ENCODE measurements around the gene SKA1. TPM values are rescaled to one million over a fixed set of nuclear protein-coding genes. Genes with fewer than 3 reads are reported as not detected.

SKA1 gene
- polyA plus RNA-seq, 1 donor from 2014 or later: 0.97 TPM

GRCh38 chr18:50338715-50339114 is 36.1 kb upstream of the SKA1 start:
- TF ChIP-seq POLR2AphosphoS5 (IDR thresholded peaks at IDR 0.05) (no peak), SMC3 (conservative IDR thresholded peaks at IDR 0.05; ENCODE audit: poor library complexity) (no peak), EP300 (conservative IDR thresholded peaks at IDR 0.05; ENCODE audit: poor library complexity, severe bottlenecking) (no peak), RAD21 (conservative IDR thresholded peaks at IDR 0.05) (no peak), TAF1 (IDR thresholded peaks at IDR 0.05; ENCODE audit: low read depth) (no peak), MXI1 (conservative IDR thresholded peaks at IDR 0.05; ENCODE audit: poor library complexity, severe bottlenecking) (no peak), EZH2 (IDR thresholded peaks at IDR 0.05; ENCODE audit: borderline replicate concordance, insufficient read depth, low read length, poor library complexity, severe bottlenecking) (no peak)
- TF ChIP-seq, protein P1, sequence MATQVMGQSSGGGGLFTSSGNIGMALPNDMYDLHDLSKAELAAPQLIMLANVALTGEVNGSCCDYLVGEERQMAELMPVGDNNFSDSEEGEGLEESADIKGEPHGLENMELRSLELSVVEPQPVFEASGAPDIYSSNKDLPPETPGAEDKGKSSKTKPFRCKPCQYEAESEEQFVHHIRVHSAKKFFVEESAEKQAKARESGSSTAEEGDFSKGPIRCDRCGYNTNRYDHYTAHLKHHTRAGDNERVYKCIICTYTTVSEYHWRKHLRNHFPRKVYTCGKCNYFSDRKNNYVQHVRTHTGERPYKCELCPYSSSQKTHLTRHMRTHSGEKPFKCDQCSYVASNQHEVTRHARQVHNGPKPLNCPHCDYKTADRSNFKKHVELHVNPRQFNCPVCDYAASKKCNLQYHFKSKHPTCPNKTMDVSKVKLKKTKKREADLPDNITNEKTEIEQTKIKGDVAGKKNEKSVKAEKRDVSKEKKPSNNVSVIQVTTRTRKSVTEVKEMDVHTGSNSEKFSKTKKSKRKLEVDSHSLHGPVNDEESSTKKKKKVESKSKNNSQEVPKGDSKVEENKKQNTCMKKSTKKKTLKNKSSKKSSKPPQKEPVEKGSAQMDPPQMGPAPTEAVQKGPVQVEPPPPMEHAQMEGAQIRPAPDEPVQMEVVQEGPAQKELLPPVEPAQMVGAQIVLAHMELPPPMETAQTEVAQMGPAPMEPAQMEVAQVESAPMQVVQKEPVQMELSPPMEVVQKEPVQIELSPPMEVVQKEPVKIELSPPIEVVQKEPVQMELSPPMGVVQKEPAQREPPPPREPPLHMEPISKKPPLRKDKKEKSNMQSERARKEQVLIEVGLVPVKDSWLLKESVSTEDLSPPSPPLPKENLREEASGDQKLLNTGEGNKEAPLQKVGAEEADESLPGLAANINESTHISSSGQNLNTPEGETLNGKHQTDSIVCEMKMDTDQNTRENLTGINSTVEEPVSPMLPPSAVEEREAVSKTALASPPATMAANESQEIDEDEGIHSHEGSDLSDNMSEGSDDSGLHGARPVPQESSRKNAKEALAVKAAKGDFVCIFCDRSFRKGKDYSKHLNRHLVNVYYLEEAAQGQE (IDR thresholded peaks at IDR 0.05; ENCODE audit: borderline replicate concordance): no peak
- TF ChIP-seq, protein P2, sequence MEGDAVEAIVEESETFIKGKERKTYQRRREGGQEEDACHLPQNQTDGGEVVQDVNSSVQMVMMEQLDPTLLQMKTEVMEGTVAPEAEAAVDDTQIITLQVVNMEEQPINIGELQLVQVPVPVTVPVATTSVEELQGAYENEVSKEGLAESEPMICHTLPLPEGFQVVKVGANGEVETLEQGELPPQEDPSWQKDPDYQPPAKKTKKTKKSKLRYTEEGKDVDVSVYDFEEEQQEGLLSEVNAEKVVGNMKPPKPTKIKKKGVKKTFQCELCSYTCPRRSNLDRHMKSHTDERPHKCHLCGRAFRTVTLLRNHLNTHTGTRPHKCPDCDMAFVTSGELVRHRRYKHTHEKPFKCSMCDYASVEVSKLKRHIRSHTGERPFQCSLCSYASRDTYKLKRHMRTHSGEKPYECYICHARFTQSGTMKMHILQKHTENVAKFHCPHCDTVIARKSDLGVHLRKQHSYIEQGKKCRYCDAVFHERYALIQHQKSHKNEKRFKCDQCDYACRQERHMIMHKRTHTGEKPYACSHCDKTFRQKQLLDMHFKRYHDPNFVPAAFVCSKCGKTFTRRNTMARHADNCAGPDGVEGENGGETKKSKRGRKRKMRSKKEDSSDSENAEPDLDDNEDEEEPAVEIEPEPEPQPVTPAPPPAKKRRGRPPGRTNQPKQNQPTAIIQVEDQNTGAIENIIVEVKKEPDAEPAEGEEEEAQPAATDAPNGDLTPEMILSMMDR (IDR thresholded peaks at IDR 0.05; ENCODE audit: poor library complexity, severe bottlenecking): no peak
- Histone ChIP-seq H3K27me3 (ENCODE audit: insufficient read depth, low read depth, low read length) (no peaks in the 10 kb centered on the region), H3K9me3 (ENCODE audit: low read length) (no peaks in the 10 kb centered on the region), H3K4me2 (ENCODE audit: low read length) (no peak overlapping the region), H3K4me3 (ENCODE audit: low read length) (no peak overlapping the region), H3K36me3 (ENCODE audit: insufficient read depth, low read length) (no peaks in the 10 kb centered on the region), H4K20me1 (ENCODE audit: insufficient read depth) (no peaks in the 10 kb centered on the region), H2AFZ (ENCODE audit: low read depth, low read length) (no peak overlapping the region), H3K9me2 (ENCODE audit: insufficient read depth, low read length) (no peaks in the 10 kb centered on the region), H3F3A (ENCODE audit: insufficient read depth, low read length, poor library complexity, severe bottlenecking) (no peaks in the 10 kb centered on the region), H3K27ac (ENCODE audit: low read length) (no peak overlapping the region), H3K9ac (ENCODE audit: low read length) (no peak overlapping the region), H3K79me2 (replicated peaks; ENCODE audit: insufficient read depth, low read length) (no peaks in the 10 kb centered on the region)

DNA sequence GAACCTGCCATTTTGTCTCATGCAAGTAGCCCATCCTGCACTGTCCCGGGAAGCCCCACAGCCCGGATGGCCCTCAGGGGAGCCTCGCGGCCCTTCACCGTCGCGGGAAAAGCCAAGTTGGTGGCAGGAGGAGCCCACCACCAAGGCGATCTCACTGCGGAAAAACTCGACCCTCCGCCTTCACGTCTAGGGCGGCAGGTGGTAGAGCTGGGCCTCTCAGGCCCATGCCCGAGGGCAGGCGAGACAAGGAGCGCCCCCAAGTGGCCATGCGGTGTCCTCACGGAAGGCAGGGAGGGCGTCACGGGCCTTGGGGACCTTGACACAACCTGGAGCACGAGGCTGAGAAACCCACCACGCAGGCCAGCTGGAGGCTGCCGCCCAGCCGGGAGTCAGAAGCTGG is 34.8 kb upstream of the SKA1 start:
- Histone ChIP-seq H3K79me2 (replicated peaks; ENCODE audit: insufficient read depth, low read length) (no peaks in the 10 kb centered on the region), H4K20me1 (ENCODE audit: insufficient read depth) (no peaks in the 10 kb centered on the region), H3K9me2 (ENCODE audit: insufficient read depth, low read length) (no peaks in the 10 kb centered on the region), H3K36me3 (ENCODE audit: insufficient read depth, low read length) (no peaks in the 10 kb centered on the region), H3K9ac (ENCODE audit: low read length) (no peak overlapping the region), H3F3A (ENCODE audit: insufficient read depth, low read length, poor library complexity, severe bottlenecking) (no peaks in the 10 kb centered on the region), H3K4me3 (ENCODE audit: low read length) (no peak overlapping the region), H2AFZ (ENCODE audit: low read depth, low read length) (no peak overlapping the region), H3K27ac (ENCODE audit: low read length) (no peak overlapping the region), H3K4me2 (ENCODE audit: low read length) (no peak overlapping the region), H3K9me3 (ENCODE audit: low read length) (no peaks in the 10 kb centered on the region), H3K27me3 (ENCODE audit: insufficient read depth, low read depth, low read length) (no peaks in the 10 kb centered on the region)
- TF ChIP-seq MXI1 (conservative IDR thresholded peaks at IDR 0.05; ENCODE audit: poor library complexity, severe bottlenecking) (no peak), EZH2 (IDR thresholded peaks at IDR 0.05; ENCODE audit: borderline replicate concordance, insufficient read depth, low read length, poor library complexity, severe bottlenecking) (no peak), EP300 (conservative IDR thresholded peaks at IDR 0.05; ENCODE audit: poor library complexity, severe bottlenecking) (no peak), SMC3 (conservative IDR thresholded peaks at IDR 0.05; ENCODE audit: poor library complexity) (no peak), RAD21 (conservative IDR thresholded peaks at IDR 0.05) (no peak), POLR2AphosphoS5 (IDR thresholded peaks at IDR 0.05) (no peak), TAF1 (IDR thresholded peaks at IDR 0.05; ENCODE audit: low read depth) (no peak)
- TF ChIP-seq, protein P2 (IDR thresholded peaks at IDR 0.05; ENCODE audit: poor library complexity, severe bottlenecking): no peak
- TF ChIP-seq, protein P1 (IDR thresholded peaks at IDR 0.05; ENCODE audit: borderline replicate concordance): no peak

Measured in neural cell (in vitro differentiated cells).